GM12892 (cell line): Measurements from ENCODE around the gene COL26A1.

Experiments used
- DNase-seq: peaks from one replicate; pipeline ENCODE4 v3.0.0; 2011; ENCODE audit not compliant: insufficient read length
- FAIRE-seq: peaks from 2 replicates; lab custom pipeline; 2011; peaks lifted over from hg19 to GRCh38; lab: Jason Lieb, UNC
- POLR2A ChIP-seq: IDR thresholded peaks from 2 replicates; pipeline ENCODE4 v1.6.1; 2011; ENCODE audit warnings: low read depth, low read length, control low read depth
- POLR2AphosphoS5 ChIP-seq: IDR thresholded peaks from 2 replicates; pipeline ENCODE4 v1.6.1; 2011; ENCODE audit warnings: low read depth, low read length, control low read depth
- TAF1 ChIP-seq: IDR thresholded peaks from 2 replicates; pipeline ENCODE4 v1.6.1; 2011; ENCODE audit warnings: low read depth, mild to moderate bottlenecking, control low read depth, low read length, borderline replicate concordance

COL26A1 gene

DNA sequence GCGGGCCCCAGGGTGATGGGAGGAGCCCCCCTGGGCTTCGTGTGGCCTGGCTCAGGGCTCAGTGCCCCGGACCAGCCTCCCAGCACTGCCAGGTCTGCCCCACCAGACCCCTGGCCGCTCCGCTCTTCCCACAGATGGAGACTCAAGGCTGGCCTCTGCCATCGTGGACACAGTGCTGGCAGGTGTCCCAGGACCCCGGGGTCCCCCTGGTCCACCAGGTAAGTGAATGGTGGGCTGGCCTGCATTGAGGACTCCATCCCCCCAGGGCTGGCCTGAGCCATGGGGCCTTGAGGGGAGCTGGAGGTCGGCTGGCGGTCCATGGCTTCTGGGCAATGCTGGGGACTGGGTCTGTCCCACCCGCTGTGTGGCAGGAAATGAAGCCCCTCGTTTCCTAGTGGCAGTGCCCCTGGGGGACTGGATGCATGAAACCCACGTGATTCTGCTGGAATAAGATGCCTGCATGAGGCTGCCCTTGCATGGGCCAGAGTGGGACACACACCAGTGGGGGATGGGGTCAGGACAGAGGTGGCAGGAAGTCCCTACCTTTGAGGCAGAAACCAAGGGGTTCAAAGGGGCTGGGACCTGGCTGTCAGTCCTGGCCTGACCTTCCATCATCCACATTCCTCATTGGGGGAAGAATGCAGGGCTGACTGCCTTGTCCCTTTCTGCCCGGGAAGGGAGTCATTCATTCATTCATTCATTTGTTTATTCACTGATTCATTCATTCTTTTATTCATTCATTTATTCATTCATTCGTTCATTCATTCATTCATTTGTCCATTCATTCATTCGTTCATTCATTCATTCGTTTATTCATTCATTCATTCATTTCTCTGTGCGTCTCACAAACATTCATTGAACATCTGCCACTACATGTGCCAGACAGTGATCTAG is 184.6 kb downstream of the COL26A1 start:
- FAIRE-seq (no peak), DNase-seq (no peak)
- TF ChIP-seq POLR2A: no peak
- TF ChIP-seq TAF1: no peak
- TF ChIP-seq POLR2AphosphoS5: no peak

DNA sequence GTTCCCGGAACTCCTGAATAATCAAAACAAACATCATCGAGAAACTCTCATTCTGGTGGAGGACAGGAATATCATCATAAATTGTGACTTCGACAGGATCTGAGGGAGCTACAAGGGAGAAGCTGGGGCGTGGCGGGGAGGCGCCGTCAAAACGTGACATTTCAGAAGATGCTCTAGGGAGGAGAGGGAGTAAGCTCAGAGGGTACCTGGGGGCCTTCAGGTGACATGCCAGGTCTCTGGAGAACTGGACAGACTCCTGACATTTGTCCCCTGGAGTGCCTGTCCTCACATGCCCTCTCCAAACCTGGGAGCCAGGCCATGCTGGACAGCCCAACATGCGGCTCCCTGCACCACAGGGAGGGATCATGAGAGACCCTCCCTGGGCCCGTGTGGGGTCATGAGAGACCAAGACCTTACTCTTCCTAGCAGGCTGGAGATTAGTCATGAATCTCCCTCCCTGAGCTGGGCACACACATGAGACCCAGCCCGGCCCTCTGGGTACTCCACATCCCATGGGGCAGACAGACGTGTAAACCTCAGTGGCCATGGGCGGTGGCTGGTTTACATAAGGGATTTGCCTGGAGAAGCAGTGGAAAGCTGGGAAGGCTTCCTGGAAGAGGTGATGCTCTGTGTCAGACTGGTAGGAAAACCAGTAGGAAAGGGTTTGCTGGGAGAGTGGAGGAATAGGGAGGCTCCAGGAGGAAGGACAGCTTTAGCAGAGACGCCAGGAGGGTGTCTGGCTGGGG is 185.4 kb downstream of the COL26A1 start:
- DNase-seq (no peak), FAIRE-seq (no peak)
- no peak for TF ChIP-seq POLR2AphosphoS5
- TF ChIP-seq TAF1: no peak
- no peak for TF ChIP-seq POLR2A

DNA sequence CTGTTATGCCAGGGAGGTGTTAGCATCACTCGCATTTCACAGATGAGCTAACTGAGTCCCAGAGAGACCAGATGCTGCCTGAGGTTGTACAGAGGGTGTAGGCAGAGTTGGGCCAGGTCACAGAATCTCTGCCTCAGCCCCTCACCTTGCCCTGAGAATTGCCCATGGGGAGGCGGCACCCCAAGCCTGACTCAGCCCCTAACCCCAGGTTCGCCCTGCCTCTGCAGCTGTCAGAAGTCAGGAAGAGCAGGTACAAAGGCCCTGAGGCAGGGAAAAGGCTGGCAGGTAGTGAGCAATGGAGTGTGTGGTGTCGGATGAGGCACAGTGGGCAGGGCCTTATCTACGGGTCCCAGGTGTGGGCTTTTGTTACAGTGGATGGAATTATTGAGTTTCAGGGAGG is 187.1 kb downstream of the COL26A1 start:
- no peak for TF ChIP-seq POLR2A
- TF ChIP-seq TAF1: no peak
- no peak for TF ChIP-seq POLR2AphosphoS5
- no peak for FAIRE-seq
- no peak for DNase-seq

DNA sequence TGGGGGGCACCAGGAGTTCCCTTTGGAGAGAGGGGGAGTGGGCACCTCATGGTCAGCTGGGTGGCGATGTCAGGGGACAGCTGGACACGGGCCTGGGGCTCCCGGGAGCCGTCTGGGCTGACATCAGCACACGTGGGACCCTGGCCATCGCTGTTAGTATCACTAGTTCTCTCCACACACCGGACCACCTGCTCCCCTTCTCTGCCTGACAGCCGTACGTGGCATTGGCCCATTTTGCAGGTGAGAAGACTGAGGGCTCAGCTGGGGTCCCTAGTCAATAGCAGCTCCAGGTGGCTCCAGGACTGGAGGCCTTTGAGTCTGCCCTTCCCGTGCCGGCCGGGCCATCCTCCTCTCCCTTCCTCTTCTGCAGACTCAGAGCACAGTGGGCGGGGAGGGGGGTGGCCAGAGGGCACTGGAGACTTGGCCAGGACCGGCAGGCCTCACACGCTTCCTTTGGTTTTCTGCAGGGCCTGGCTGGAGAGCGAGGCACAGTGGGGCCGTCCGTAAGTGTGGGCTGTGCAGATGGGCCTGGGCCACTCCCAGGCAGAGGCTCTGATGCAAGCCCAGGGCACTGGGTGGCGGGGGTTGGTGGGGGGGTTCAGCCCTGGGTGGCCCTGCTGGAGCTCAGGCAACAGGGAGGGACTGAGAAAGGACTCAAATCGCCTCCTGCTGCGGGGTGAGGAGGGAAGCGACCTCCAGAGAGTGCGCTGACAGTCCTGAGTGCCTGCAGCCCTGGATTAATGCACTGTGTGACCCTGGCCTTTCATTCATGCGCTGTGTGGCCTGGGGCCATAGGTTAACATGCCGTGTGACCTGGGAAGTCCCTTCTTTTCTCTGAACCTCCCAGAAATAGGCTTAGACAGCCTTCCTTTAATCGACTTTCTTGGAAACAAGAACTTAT is 188.2 kb downstream of the COL26A1 start:
- DNase-seq: no peak
- no peak for FAIRE-seq
- TF ChIP-seq POLR2AphosphoS5: no peak
- no peak for TF ChIP-seq POLR2A
- no peak for TF ChIP-seq TAF1

DNA sequence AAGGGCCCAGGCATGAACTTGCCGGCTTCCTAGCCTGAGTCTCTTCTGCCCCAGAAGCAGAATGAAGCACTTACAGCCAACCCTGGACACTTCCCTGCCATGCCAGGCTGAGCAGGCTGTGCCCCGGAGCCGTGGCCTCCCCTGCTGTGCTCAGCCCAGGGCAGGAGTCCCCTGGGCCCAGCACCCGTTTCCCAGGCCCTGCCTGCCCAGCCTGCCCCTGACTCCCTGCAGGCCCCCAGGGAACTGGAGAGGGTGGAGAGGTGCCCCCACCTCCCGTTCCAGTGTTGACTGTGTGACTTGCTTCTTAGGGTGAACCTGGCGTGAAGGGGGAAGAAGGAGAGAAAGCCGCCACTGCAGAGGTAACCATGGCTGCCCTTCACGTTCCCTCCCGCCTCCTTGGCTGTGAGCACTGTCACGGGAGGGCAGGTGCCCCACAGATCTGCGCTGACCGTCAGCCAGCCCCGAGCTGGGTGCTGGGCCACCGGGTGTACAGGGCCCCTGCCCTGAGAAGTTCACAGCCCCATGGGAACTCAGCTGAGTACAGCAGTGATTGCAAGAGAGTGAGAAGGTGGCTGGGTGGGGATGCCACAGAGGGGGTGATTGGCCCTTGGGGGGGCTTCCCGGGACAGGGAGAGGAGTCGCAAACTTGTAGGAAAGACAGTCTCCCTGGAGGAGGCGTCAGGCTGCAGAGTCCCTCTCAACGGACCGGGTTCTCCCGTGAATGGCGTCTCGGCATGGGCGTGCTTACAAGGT is 190.5 kb downstream of the COL26A1 start:
- FAIRE-seq (no peak), DNase-seq (no peak)
- no peak for TF ChIP-seq POLR2AphosphoS5
- TF ChIP-seq TAF1: no peak
- no peak for TF ChIP-seq POLR2A

DNA sequence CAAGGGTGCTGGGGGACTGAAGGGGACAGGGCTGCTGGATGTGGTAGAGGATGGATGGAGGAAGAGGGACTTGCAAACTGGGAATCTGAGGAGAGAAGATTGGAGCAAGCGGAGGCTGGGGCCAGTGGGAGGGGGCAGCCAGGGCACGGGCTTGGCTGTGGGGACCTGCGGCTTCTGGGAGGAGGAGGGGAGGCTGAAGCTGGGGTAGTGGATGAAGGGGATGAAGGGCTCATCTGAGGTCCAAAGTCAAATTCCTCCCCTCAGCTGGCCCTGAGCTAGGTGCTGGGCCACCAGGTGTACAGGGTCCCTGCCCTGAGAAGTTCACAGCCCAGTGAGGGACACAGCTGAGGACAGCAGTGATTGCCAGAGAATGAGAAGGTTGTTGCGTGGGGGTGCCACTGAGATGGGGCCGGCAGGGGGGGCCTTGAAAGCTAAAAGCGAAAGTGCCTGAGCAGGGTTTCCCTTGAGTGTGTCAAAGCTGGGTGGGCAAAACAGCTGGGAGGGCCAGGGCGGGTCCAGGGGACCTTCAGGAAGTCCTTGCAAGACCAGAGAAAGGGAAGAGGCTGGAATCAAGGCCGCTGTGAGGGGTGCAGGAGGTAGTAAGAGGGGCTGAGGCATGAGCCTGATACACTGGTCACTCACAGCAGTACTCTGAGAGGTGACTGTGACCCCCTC is 191.2 kb downstream of the COL26A1 start:
- DNase-seq: no peak
- no peak for FAIRE-seq
- TF ChIP-seq POLR2AphosphoS5 (no peak), TAF1 (no peak), POLR2A (no peak)

DNA sequence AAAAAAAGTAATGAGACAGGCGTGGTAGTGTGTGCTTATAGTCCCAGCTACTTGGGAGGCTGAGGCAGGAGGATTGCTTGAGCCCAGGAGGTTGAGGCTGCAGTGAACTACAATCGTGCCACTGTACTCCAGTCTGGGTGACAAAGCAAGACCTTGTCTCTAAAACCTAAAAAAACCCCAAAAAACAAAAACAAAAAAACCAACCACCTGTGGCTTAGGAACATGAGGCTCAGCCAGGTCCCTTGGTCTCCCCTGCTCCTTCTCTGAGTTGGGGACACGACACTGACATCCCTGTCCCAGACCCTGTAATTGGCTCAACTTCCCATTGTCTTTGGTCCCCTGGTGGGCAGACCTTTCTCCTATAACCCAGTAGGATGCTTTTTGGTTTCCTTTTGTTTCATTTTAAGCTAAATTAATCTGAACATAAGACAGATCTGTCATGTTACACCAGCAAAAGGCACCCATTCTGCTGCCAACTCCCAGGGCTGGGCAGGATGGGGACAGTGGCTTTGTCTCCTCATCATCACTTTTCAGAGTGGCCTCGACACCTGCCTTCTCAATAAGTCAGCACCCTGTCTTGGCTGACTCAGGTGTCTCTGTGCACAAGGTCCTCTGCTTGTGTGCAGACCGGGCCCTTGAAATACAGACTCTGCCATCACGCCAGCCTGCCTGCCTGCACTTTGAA is 192.1 kb downstream of the COL26A1 start:
- FAIRE-seq (no peak), DNase-seq (no peak)
- TF ChIP-seq POLR2A (no peak), POLR2AphosphoS5 (no peak), TAF1 (no peak)

DNA sequence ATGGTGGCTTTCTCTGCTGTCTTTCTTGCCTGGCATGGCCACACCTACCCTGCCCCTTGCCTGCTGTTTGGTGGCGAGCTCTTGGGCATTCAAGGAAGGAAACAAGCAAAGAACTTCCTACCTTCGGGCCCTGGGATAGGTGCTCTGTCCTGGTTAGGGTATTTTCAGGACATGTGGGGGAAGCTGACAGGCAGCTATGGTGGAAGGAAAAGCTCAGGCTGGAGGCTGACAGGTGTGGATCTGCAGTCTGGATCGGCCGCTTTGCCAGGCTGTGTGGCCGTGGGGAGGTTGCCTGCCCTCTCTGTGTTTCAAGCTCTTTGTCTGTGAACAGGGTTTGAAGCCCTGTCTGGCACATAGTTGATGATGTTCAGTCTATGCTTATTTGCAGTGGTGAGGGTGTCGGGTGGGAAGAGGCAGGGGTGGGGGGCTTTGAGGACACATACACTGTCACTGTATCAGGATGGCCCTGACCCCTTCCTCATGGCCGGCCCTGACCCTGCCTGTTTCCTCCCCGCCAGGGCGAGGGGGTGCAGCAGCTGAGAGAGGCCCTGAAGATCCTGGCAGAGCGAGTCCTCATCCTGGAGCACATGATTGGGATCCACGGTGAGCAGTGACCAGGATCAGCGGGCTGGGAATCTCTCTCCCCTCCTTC is 192.7 kb downstream of the COL26A1 start:
- FAIRE-seq: no peak
- TF ChIP-seq TAF1 (no peak), POLR2AphosphoS5 (no peak), POLR2A (no peak)
- DNase-seq: no peak

DNA sequence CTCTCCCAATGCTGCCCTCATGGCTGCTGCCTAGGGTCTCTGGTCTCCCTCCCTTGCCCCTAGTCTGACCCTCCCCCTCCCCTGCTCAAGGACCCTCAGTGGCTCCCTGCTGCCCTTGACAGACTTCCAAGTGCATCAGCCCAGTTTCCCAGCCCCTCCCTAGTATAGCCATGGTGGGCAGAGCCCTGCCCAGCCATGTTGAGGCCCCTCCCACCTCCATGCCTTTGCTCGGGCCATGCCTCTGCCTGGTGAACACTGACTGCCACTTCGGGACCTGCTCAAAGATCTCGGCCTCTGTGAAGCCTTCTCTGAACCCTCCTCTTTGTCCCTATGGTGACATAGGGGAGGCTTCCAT is 193.2 kb downstream of the COL26A1 start:
- TF ChIP-seq POLR2A (no peak), POLR2AphosphoS5 (no peak), TAF1 (no peak)
- FAIRE-seq: no peak

More for the DNA sequence above, 193.2 kb downstream of the COL26A1 start:
- no peak for DNase-seq
